ENCODE results near the gene NRL. TPM values are rescaled to one million over a fixed set of nuclear protein-coding genes. Genes with fewer than 3 reads are reported as not detected.

Gene NRL
- total RNA-seq, 1 donor from 2014 or later: 2.0 TPM

- no peak overlapping the region for H3K27ac ChIP-seq
- DNase-seq: no peak
- H3K27me3 ChIP-seq (ENCODE audit: low read depth): no peaks in the 10 kb centered on the region
- no peak overlapping the region for H3K4me3 ChIP-seq
- intact Hi-C loops (cut with DNase I): no loop called here
- peaks cover 25% of the 10 kb centered on the region for H3K4me1 ChIP-seq
- H3K36me3 ChIP-seq: peaks cover 9% of the 10 kb centered on the region
- no peak for TF ChIP-seq CTCF (IDR thresholded peaks at IDR 0.05)
- ATAC-seq: no peak
- no peaks in the 10 kb centered on the region for H3K9me3 ChIP-seq
These were observed 18.2 kb upstream of the NRL start for GRCh38 chr14:24132976-24133375.

- TF ChIP-seq CTCF (IDR thresholded peaks at IDR 0.05): no peak
- Histone ChIP-seq H3K9me3 (no peaks in the 10 kb centered on the region), H3K4me3 (no peak overlapping the region), H3K36me3 (peaks cover under 1% of the 10 kb centered on the region), H3K4me1 (peaks cover 17% of the 10 kb centered on the region), H3K27ac (no peak overlapping the region), H3K27me3 (ENCODE audit: low read depth) (no peaks in the 10 kb centered on the region)
- ATAC-seq: no peak
- intact Hi-C loops (cut with DNase I): no loop called here
- DNase-seq: no peak
These were observed 17.4 kb upstream of the NRL start for GRCh38 chr14:24132061-24132685.

GRCh38 chr14:24131549-24131966 lies 16.8 kb upstream of the NRL start:
- ATAC-seq (no peak), DNase-seq (no peak)
- Histone ChIP-seq H3K4me3 (no peak overlapping the region), H3K9me3 (no peaks in the 10 kb centered on the region), H3K27me3 (ENCODE audit: low read depth) (no peaks in the 10 kb centered on the region), H3K36me3 (no peaks in the 10 kb centered on the region), H3K4me1 (peaks cover 11% of the 10 kb centered on the region), H3K27ac (peak overlapping the region; percentile 72)
- intact Hi-C loops (cut with DNase I): no loop called here
- no peak for TF ChIP-seq CTCF (IDR thresholded peaks at IDR 0.05)

- no peak overlapping the region for H3K4me3 ChIP-seq
- H3K4me1 ChIP-seq: peaks cover 11% of the 10 kb centered on the region
- intact Hi-C loops (cut with DNase I): no loop called here
- DNase-seq (no peak), ATAC-seq (no peak)
- H3K9me3 ChIP-seq: no peaks in the 10 kb centered on the region
- TF ChIP-seq CTCF (IDR thresholded peaks at IDR 0.05): no peak
- H3K27ac ChIP-seq: peak overlapping the region; percentile 72
- H3K27me3 ChIP-seq (ENCODE audit: low read depth): no peaks in the 10 kb centered on the region
- no peaks in the 10 kb centered on the region for H3K36me3 ChIP-seq
These were observed 16.2 kb upstream of the NRL start for GRCh38 chr14:24130717-24131548.

- DNase-seq: no peak
- no peaks in the 10 kb centered on the region for H3K27me3 ChIP-seq (ENCODE audit: low read depth)
- H3K27ac ChIP-seq: peak within 1 kb of the TSS; percentile 72
- H3K4me3 ChIP-seq: no peak within 1 kb of the TSS
- H3K36me3 ChIP-seq: no peaks in the 10 kb centered on the region
- H3K4me1 ChIP-seq: peaks cover 8% of the 10 kb centered on the region
- no peak for TF ChIP-seq CTCF (IDR thresholded peaks at IDR 0.05)
- intact Hi-C loops (cut with DNase I): no loop called here
- no peak for ATAC-seq
- no peaks in the 10 kb centered on the region for H3K9me3 ChIP-seq
These were observed 15.6 kb upstream of the NRL start, which contains the start of gene FITM1 for GRCh38 chr14:24130380-24130716. TSS of gene FITM1 (plus strand) at chr14:24130659. CDS start at chr14:24131564, 905 bp downstream.

Measured in lower lobe of right lung (tissue), 2 donors.